Large intestine (tissue), 3 donors: ENCODE results near the gene MAP4K1. TPM values are rescaled to one million over a fixed set of nuclear protein-coding genes. Genes with fewer than 3 reads are reported as not detected.
"Not testable (repeated sequence)": the region's sequence is repeated elsewhere in the genome, so short reads cannot be mapped to it uniquely, and the experiment has no call there.

Experiments used
- DNase-seq, 2 donors: peaks; one replicate each; pipeline versions ENCODE4 v3.0.0 to v3.0.0-alpha.2; 2013
- H3K27ac ChIP-seq: one replicate; pipeline ENCODE4 v1.5.1; 2013; ENCODE audit warnings: low read length
- H3K27me3 ChIP-seq: 2 replicates; pipeline ENCODE4 v1.6.1; 2013; ENCODE audit warnings: low read length; ENCODE audit not compliant: control insufficient read depth, insufficient read depth
- H3K36me3 ChIP-seq: 2 replicates; pipeline ENCODE4 v1.6.1; 2013; ENCODE audit warnings: low read length; ENCODE audit not compliant: control insufficient read depth, insufficient read depth
- H3K4me1 ChIP-seq: one replicate; pipeline ENCODE4 v1.6.1; 2013; ENCODE audit warnings: low read length; ENCODE audit not compliant: control insufficient read depth, insufficient read depth
- H3K4me3 ChIP-seq: one replicate; pipeline ENCODE4 v1.5.1; 2013; ENCODE audit warnings: low read length
- H3K9me3 ChIP-seq: one replicate; pipeline ENCODE4 v1.6.1; 2013; ENCODE audit warnings: mild to moderate bottlenecking, low read depth, low read length, moderate library complexity; ENCODE audit not compliant: control insufficient read depth
- WGBS: methylation state at CpG from one replicate; pipeline ENCODE4 v1.1.5; 2013; ENCODE audit warnings: low lambda C conversion rate; ENCODE audit not compliant: insufficient coverage; 5-methylcytosine and 5-hydroxymethylcytosine counted together
- polyA plus RNA-seq: library from polyadenylated mRNA; unstranded; fragments of 120-200 nt; gene quantifications from one replicate; pipeline ENCODE4 v1.2.1, GENCODE V29; 2013

MAP4K1 gene
- polyA plus RNA-seq, 1 donor = 3.7 TPM

- peaks cover 15% of the 10 kb centered on the region for H3K27me3 ChIP-seq
- H3K9me3 ChIP-seq = peaks cover 3% of the 10 kb centered on the region
- WGBS = no CpG with 5 or more reads among the region's 6 CpGs
- no peak overlapping the region for H3K4me3 ChIP-seq
- H3K4me1 ChIP-seq = peaks cover 4% of the 10 kb centered on the region
- DNase-seq = no peak
- no peaks in the 10 kb centered on the region for H3K36me3 ChIP-seq
- no peak overlapping the region for H3K27ac ChIP-seq
Measured at GRCh38 chr19:38569368-38569983, 48.3 kb downstream of the MAP4K1 start.

- Histone ChIP-seq H3K27me3 (peaks cover 18% of the 10 kb centered on the region), H3K9me3 (peaks cover 7% of the 10 kb centered on the region), H3K4me3 (no peak overlapping the region), H3K4me1 (peaks cover 5% of the 10 kb centered on the region), H3K27ac (no peak overlapping the region), H3K36me3 (no peaks in the 10 kb centered on the region)
- DNase-seq = no peak
- no CpG with 5 or more reads among the region's 21 CpGs for WGBS
Measured at GRCh38 chr19:38565691-38566105, 52.1 kb downstream of the MAP4K1 start.

GRCh38 chr19:38564981-38565690 lies 52.6 kb downstream of the MAP4K1 start:
- H3K4me3 ChIP-seq = no peak overlapping the region
- H3K27ac ChIP-seq = no peak overlapping the region
- H3K4me1 ChIP-seq = peaks cover 5% of the 10 kb centered on the region
- H3K9me3 ChIP-seq = peaks cover 7% of the 10 kb centered on the region
- no CpG with 5 or more reads among the region's 111 CpGs for WGBS
- no peaks in the 10 kb centered on the region for H3K36me3 ChIP-seq
- peaks cover 18% of the 10 kb centered on the region for H3K27me3 ChIP-seq
- DNase-seq = peak in 1 of 2 donors; percentile 35

- H3K27me3 ChIP-seq = peaks cover 18% of the 10 kb centered on the region
- no peak overlapping the region for H3K27ac ChIP-seq
- H3K36me3 ChIP-seq = no peaks in the 10 kb centered on the region
- no peak for DNase-seq
- peaks cover 7% of the 10 kb centered on the region for H3K9me3 ChIP-seq
- no CpG with 5 or more reads among the region's 9 CpGs for whole genome bisulfite sequencing
- no peak overlapping the region for H3K4me3 ChIP-seq
- peaks cover 5% of the 10 kb centered on the region for H3K4me1 ChIP-seq
Measured at GRCh38 chr19:38563475-38563874, 54.3 kb downstream of the MAP4K1 start.

- DNase-seq = no peak
- H3K4me3 ChIP-seq = no peak overlapping the region
- 57% methylated on average over 2 of the region's 6 CpGs for WGBS
- no peaks in the 10 kb centered on the region for H3K36me3 ChIP-seq
- H3K27ac ChIP-seq = no peak overlapping the region
- peaks cover 5% of the 10 kb centered on the region for H3K4me1 ChIP-seq
- H3K9me3 ChIP-seq = peaks cover 7% of the 10 kb centered on the region
- peaks cover 18% of the 10 kb centered on the region for H3K27me3 ChIP-seq
Measured at GRCh38 chr19:38562096-38562495, 55.7 kb downstream of the MAP4K1 start.

GRCh38 chr19:38561658-38562057 lies 56.1 kb downstream of the MAP4K1 start:
- no peak for DNase-seq
- H3K9me3 ChIP-seq = peaks cover 7% of the 10 kb centered on the region
- peaks cover 16% of the 10 kb centered on the region for H3K27me3 ChIP-seq
- H3K27ac ChIP-seq = no peak overlapping the region
- H3K4me3 ChIP-seq = no peak overlapping the region
- peaks cover 5% of the 10 kb centered on the region for H3K4me1 ChIP-seq
- WGBS = no CpG with 5 or more reads among the region's 11 CpGs
- H3K36me3 ChIP-seq = no peaks in the 10 kb centered on the region

- no peaks in the 10 kb centered on the region for H3K36me3 ChIP-seq
Measured at GRCh38 chr19:38561053-38561606, 56.6 kb downstream of the MAP4K1 start.

GRCh38 chr19:38559428-38560401 lies 58.0 kb downstream of the MAP4K1 start:
- no peak overlapping the region for H3K27ac ChIP-seq
- WGBS = no CpG with 5 or more reads among the region's 13 CpGs
- DNase-seq = no peak
- no peaks in the 10 kb centered on the region for H3K36me3 ChIP-seq
- H3K27me3 ChIP-seq = peaks cover 6% of the 10 kb centered on the region
- no peak overlapping the region for H3K4me3 ChIP-seq
- H3K4me1 ChIP-seq = peaks cover 4% of the 10 kb centered on the region
- peaks cover 6% of the 10 kb centered on the region for H3K9me3 ChIP-seq

More at GRCh38 chr19:38561053-38561606, 56.6 kb downstream of the MAP4K1 start:
- no CpG with 5 or more reads among the region's 42 CpGs for WGBS
- H3K4me1 ChIP-seq = peaks cover 5% of the 10 kb centered on the region
- peaks cover 7% of the 10 kb centered on the region for H3K9me3 ChIP-seq
- peaks cover 14% of the 10 kb centered on the region for H3K27me3 ChIP-seq
- no peak overlapping the region for H3K27ac ChIP-seq
- no peak for DNase-seq
- no peak overlapping the region for H3K4me3 ChIP-seq

- not testable (repeated sequence) for DNase-seq
- whole genome bisulfite sequencing = no CpG with 5 or more reads among the region's 7 CpGs
Measured at GRCh38 chr19:38558933-38559332, 58.8 kb downstream of the MAP4K1 start.

More at GRCh38 chr19:38558933-38559332, 58.8 kb downstream of the MAP4K1 start:
- H3K27me3 ChIP-seq, H3K4me1 ChIP-seq, H3K27ac ChIP-seq, H3K36me3 ChIP-seq, H3K9me3 ChIP-seq, H3K4me3 ChIP-seq: not testable (repeated sequence)
